ENCODE measurements around the gene TBCB.
"Not testable (repeated sequence)": the region's sequence is repeated elsewhere in the genome, so short reads cannot be mapped to it uniquely, and the experiment has no call there.

Gene TBCB

GRCh38 chr19:36152352-36153091, 37.3 kb downstream of the TBCB start, which contains the start of gene COX7A1:
Gene COX7A1 (minus strand): TSS chr19:36152447. CDS start chr19:36152407, 40 bp downstream.
- DNase-seq, result no peak
- in situ Hi-C loops (cut with MboI; ENCODE audit: low pct_unique_long_range_greater_than_20kb, low sequenced_read_pairs), result no loop called here

- DNase-seq, result no peak
- in situ Hi-C loops (cut with MboI; ENCODE audit: low pct_unique_long_range_greater_than_20kb, low sequenced_read_pairs), result no loop called here
Measured at GRCh38 chr19:36153126-36153525, 37.9 kb downstream of the TBCB start.

DNA sequence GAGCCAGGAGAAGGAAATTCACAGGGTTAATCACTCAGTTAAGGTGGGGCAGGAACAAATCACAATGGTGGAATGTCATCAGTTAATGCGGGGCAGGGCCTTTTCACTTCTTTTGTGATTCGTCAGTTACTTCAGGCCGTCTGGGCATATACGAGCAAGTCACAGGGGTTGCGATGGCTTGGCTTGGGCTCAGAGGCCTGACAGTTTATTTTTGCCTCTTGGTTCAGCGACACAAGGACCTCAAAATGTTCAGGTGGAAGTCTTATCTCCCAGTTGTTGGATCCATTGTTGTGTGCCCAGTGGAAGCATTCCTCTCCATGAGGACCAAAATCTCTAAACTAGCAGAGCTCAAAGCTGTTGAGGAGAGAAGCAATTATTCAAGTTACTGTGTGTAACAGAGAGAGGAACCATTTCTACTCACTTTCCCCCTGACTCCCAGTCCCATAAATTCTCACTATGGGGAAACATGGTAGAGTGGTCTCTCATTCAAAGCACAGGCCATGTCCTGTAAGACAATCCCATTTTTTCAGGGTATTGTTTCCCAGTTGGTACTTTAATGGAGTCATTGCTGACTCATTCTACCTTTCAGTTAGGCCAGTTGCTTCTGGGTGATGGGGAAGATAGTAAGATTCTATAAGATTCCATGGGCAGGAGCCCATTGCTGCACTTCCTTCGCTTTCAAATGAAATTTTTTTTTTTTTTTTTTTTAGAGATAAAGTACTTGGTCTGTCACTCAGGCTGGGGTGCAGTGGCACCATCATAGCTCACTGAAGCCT, 45.7 kb downstream of the TBCB start:
- in situ Hi-C loops (cut with MboI; ENCODE audit: low pct_unique_long_range_greater_than_20kb, low sequenced_read_pairs), result no loop called here
- no peak for DNase-seq

- in situ Hi-C loops (cut with MboI; ENCODE audit: low pct_unique_long_range_greater_than_20kb, low sequenced_read_pairs), result no loop called here
- no peak for DNase-seq
Measured at GRCh38 chr19:36163813-36164212, 48.5 kb downstream of the TBCB start.

DNA sequence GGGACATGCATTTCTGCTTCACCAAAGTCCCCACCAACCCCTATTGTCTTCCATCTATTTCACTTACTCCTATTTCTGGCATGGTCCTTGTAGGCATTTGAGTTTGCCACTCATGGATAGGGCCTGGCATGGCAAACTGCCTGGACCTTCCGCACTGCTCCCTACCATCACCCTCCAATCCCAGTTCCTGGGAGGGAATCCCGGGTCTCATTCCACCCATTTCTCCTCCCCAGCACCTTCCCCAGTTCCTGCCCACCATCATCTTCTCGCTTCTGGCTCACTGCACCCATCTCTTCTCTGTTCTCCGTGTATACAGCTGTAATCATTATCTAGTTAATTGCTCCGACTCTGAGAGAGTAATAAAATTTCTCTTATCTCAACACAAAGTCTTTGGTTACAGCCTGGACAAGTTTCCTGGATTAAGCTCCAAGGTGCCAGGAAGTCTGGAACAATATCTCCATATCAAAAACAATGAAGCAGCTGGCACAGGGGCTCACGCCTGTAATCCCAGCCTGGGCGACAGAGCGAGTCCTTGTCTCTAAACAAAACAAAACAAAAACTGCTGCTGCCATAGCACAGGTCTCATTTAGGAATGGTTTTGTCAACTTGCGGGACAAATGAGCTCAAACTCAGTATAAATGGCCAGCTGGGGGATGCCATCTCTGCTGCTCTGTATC, 54.0 kb downstream of the TBCB start:
- DNase-seq, result no peak
- in situ Hi-C loops (cut with MboI; ENCODE audit: low pct_unique_long_range_greater_than_20kb, low sequenced_read_pairs), result no loop called here

GRCh38 chr19:36172852-36173251, 57.6 kb downstream of the TBCB start:
- DNase-seq, result no peak
- in situ Hi-C loops (cut with MboI; ENCODE audit: low pct_unique_long_range_greater_than_20kb, low sequenced_read_pairs), result no loop called here

DNA sequence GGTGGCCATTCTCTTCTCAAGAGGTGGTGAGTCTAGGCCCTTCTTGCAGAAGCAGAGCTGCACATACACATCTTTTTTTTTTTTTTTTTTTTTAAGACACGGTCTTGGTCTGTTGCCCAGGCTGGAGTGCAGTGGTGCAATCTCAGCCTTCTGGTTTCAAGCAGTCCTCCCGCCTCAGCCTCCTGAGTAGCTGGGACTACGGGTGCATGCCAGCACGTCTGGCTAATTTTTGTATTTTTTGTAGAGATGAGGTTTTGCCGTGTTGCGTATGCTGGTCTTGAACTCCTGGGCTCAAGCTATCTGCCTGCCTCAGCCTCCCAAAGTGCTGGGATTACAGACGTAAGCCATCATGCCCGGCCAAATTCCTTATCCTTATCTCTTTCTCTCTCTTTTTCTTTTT, 58.6 kb downstream of the TBCB start:
- DNase-seq; in situ Hi-C loops (cut with MboI; ENCODE audit: low pct_unique_long_range_greater_than_20kb, low sequenced_read_pairs): not testable (repeated sequence)
